H1 (cell line): ENCODE data around the gene IRGC. TPM values are rescaled to one million over a fixed set of nuclear protein-coding genes. Genes with fewer than 3 reads are reported as not detected.

Experiments
- CTCF ChIA-PET: fragments of 300-600 bp; sonication (Branson Sonifier 250); formaldehyde crosslinking; loops from one replicate; lab custom pipeline; 2021; ENCODE audit not compliant: partially characterized antibody; lab: Charles Lee
- POLR2A ChIA-PET: fragments of 300-600 bp; sonication (Branson Sonifier 250); formaldehyde crosslinking; loops from one replicate; lab custom pipeline; 2021; ENCODE audit warnings: inconsistent platforms; ENCODE audit not compliant: partially characterized antibody; lab: Charles Lee
- DNase-seq, 2 experiments: peaks; one replicate each; pipeline versions ENCODE4 v3.0.0 to v3.0.0-alpha.2; 2010 to 2022; ENCODE audit warnings: low spot score in 2 of 2, low read depth in 1 of 2, mixed read lengths in 1 of 2
- FAIRE-seq: peaks from 2 replicates; lab custom pipeline; 2011; peaks lifted over from hg19 to GRCh38; lab: Jason Lieb, UNC
- H2AFZ ChIP-seq: 2 replicates; pipeline ENCODE4 v1.8.1; 2012; ENCODE audit warnings: low read length, inconsistent platforms
- H2AK5ac ChIP-seq: 2 replicates; pipeline ENCODE4 v1.6.1; 2013; ENCODE audit warnings: low read depth, low read length
- H2BK120ac ChIP-seq: replicated peaks from 2 replicates; pipeline ENCODE3; 2013; ENCODE audit warnings: low read depth, low read length, inconsistent platforms
- H2BK12ac ChIP-seq: 2 replicates; pipeline ENCODE4 v1.6.1; 2013; ENCODE audit warnings: low read depth, low read length
- H2BK15ac ChIP-seq: 2 replicates; pipeline ENCODE4 v1.6.1; 2013; ENCODE audit warnings: low read length
- H2BK20ac ChIP-seq: 2 replicates; pipeline ENCODE4 v1.6.1; 2013; ENCODE audit warnings: low read length
- H2BK5ac ChIP-seq: 2 replicates; pipeline ENCODE4 v1.6.1; 2013; ENCODE audit warnings: low read depth, low read length
- H3K14ac ChIP-seq: 2 replicates; pipeline ENCODE4 v1.6.1; 2013; ENCODE audit warnings: inconsistent platforms; ENCODE audit not compliant: insufficient read length
- H3K18ac ChIP-seq: 2 replicates; pipeline ENCODE4 v1.6.1; 2013; ENCODE audit warnings: low read length; ENCODE audit errors: extremely low read depth
- H3K23ac ChIP-seq: 2 replicates; pipeline ENCODE4 v1.6.1; 2013; ENCODE audit warnings: inconsistent platforms; ENCODE audit not compliant: insufficient read length
- H3K23me2 ChIP-seq: 2 replicates; pipeline ENCODE4 v1.6.1; 2013; ENCODE audit warnings: low read depth, low read length
- H3K27ac ChIP-seq: 2 replicates; pipeline ENCODE4 v1.6.1; 2011; ENCODE audit warnings: low read depth, low read length, inconsistent platforms
- H3K27me3 ChIP-seq, 4 experiments: replicated peaks in 1 of 4; 1 replicate in 1 of 4; 2 replicates in 3 of 4; pipeline versions ENCODE4 v1.6.1 to v1.8.1; 2011 to 2013; ENCODE audit warnings: low read length in 3 of 4, mild to moderate bottlenecking in 3 of 4, inconsistent platforms in 2 of 4, mixed read lengths in 2 of 4, moderate library complexity in 1 of 4; ENCODE audit not compliant: control insufficient read depth in 3 of 4, insufficient read depth in 3 of 4; ENCODE audit errors: extremely low read depth in 1 of 4
- H3K36me3 ChIP-seq, 4 experiments: 2 replicates each; pipeline versions ENCODE4 v1.6.1 to v1.8.1; 2011 to 2013; ENCODE audit warnings: mild to moderate bottlenecking in 4 of 4, low read length in 3 of 4, moderate library complexity in 2 of 4, control low read depth in 1 of 4, inconsistent platforms in 1 of 4; ENCODE audit not compliant: insufficient read depth in 4 of 4, control insufficient read depth in 2 of 4
- H3K4ac ChIP-seq: replicated peaks from 2 replicates; pipeline ENCODE3; 2013; ENCODE audit warnings: low read length, low read depth, mixed read lengths, inconsistent platforms; ENCODE audit not compliant: insufficient read length
- H3K4me1 ChIP-seq, 4 experiments: replicated peaks in 1 of 4; 1 replicate in 1 of 4; 2 replicates in 3 of 4; pipeline versions ENCODE4 v1.6.1 to v1.8.1; 2011 to 2013; ENCODE audit warnings: low read length in 3 of 4, inconsistent platforms in 2 of 4, mixed read lengths in 1 of 4; ENCODE audit not compliant: insufficient read depth in 4 of 4, control insufficient read depth in 3 of 4
- H3K4me2 ChIP-seq, 2 experiments: 2 replicates each; pipeline versions ENCODE4 v1.6.1 to v1.8.1; 2011 to 2013; ENCODE audit warnings: low read depth in 2 of 2, low read length in 2 of 2, control low read depth in 1 of 2, inconsistent platforms in 1 of 2, mild to moderate bottlenecking in 1 of 2; ENCODE audit not compliant: insufficient read depth in 1 of 2
- H3K4me3 ChIP-seq, 4 experiments: fragments of 200-600, 300-600 bp in 1 of 4; sonication (generic), shearing (Covaris generic), sonication (Bioruptor Twin) in 1 of 4; 2 replicates each; pipeline versions ENCODE4 v1.5.1 to v1.8.1; 2011 to 2016; ENCODE audit warnings: low read length in 4 of 4, low read depth in 3 of 4, control low read depth in 2 of 4, inconsistent platforms in 2 of 4, mild to moderate bottlenecking in 2 of 4, mixed read lengths in 1 of 4, moderate library complexity in 1 of 4; ENCODE audit not compliant: insufficient read depth in 2 of 4; ENCODE audit errors: extremely low read depth in 1 of 4
- H3K56ac ChIP-seq: replicated peaks from 2 replicates; pipeline ENCODE3; 2013; ENCODE audit warnings: low read depth, mild to moderate bottlenecking, mixed read lengths, low read length, inconsistent platforms; ENCODE audit not compliant: insufficient read length
- H3K79me1 ChIP-seq: 2 replicates; pipeline ENCODE4 v1.6.1; 2013; ENCODE audit warnings: low read depth, low read length, control low read depth
- H3K79me2 ChIP-seq, 2 experiments: 2 replicates each; pipeline versions ENCODE4 v1.6.1 to v1.8.1; 2012 to 2013; ENCODE audit warnings: low read length in 2 of 2, mild to moderate bottlenecking in 2 of 2, inconsistent platforms in 1 of 2; ENCODE audit not compliant: insufficient read depth in 2 of 2, control insufficient read depth in 1 of 2
- H3K9ac ChIP-seq, 4 experiments: replicated peaks in 1 of 4; 1 replicate in 1 of 4; 2 replicates in 3 of 4; pipeline versions ENCODE4 v1.6.1 to v1.8.1; 2011 to 2013; ENCODE audit warnings: low read depth in 3 of 4, low read length in 3 of 4, control low read depth in 2 of 4, mild to moderate bottlenecking in 2 of 4, moderate library complexity in 2 of 4, inconsistent platforms in 1 of 4; ENCODE audit errors: extremely low read depth in 1 of 4
- H3K9me3 ChIP-seq, 2 experiments: 2 replicates each; pipeline versions ENCODE4 v1.6.1 to v1.8.1; 2012 to 2013; ENCODE audit warnings: mild to moderate bottlenecking in 2 of 2, moderate library complexity in 2 of 2, control low read depth in 1 of 2, inconsistent platforms in 1 of 2, low read depth in 1 of 2, low read length in 1 of 2, mixed read lengths in 1 of 2; ENCODE audit not compliant: insufficient read depth in 2 of 2
- H4K20me1 ChIP-seq, 2 experiments: replicated peaks in 1 of 2; 2 replicates each; pipeline versions ENCODE3 to v1.8.1; 2011 to 2013; ENCODE audit warnings: inconsistent platforms in 2 of 2, low read length in 2 of 2, mild to moderate bottlenecking in 1 of 2; ENCODE audit not compliant: insufficient read depth in 2 of 2, control insufficient read depth in 1 of 2
- H4K5ac ChIP-seq: 2 replicates; pipeline ENCODE4 v1.6.1; 2013; ENCODE audit warnings: low read length, low read depth, mixed read lengths, inconsistent platforms; ENCODE audit not compliant: insufficient read length
- H4K8ac ChIP-seq: 2 replicates; pipeline ENCODE4 v1.8.0; 2013; ENCODE audit warnings: mild to moderate bottlenecking, moderate library complexity, low read length, inconsistent platforms; ENCODE audit not compliant: insufficient read depth; ENCODE audit errors: extremely low read depth
- H4K91ac ChIP-seq: replicated peaks from 2 replicates; pipeline ENCODE3; 2013; ENCODE audit warnings: low read length, mixed read lengths, inconsistent platforms; ENCODE audit not compliant: insufficient read length
- FOSL1 ChIP-seq: IDR thresholded peaks from 2 replicates; pipeline ENCODE4 v1.6.1; 2011; ENCODE audit warnings: mild to moderate bottlenecking, low read depth, low read length, moderate library complexity; ENCODE audit not compliant: insufficient read depth
- WGBS, 2 experiments: shearing (Covaris generic) in 1 of 2; methylation state at CpG; one replicate each; pipeline versions ENCODE4 v1.1.6 to v1.1.7; 2013 to 2015; ENCODE audit warnings: low lambda C conversion rate in 2 of 2, mixed read lengths in 2 of 2, inconsistent platforms in 1 of 2, low coverage in 1 of 2, missing lambda C conversion rate in 1 of 2; ENCODE audit not compliant: insufficient replicate concordance in 2 of 2, insufficient coverage in 1 of 2, insufficient read length in 1 of 2; ENCODE audit errors: extremely low coverage in 1 of 2, missing lambda C conversion rate in 1 of 2; 5-methylcytosine and 5-hydroxymethylcytosine counted together
- polyA plus RNA-seq, 7 experiments: library from polyadenylated mRNA; depleted of rRNA in 3 of 7; stranded (reverse) in 5 of 7; unstranded in 2 of 7; fragments of >200 nt in 5 of 7; fragments of 200-250 nt in 2 of 7; gene quantifications; 1 replicate in 5 of 7; 2 replicates in 1 of 7; 4 replicates in 1 of 7; pipeline versions ENCODE4 v1.2.1 to v1.2.3, GENCODE V29; 2011 to 2013; ENCODE audit warnings: missing spikeins in 2 of 7, mixed read lengths in 2 of 7
- total RNA-seq: library from RNA; stranded (reverse); fragmentation: NEBNext Ultra II Directional; extraction: Animal tissue kit (Norgen Biotek cat#: 25700); gene quantifications from 2 replicates; pipeline ENCODE4 v1.2.1, GENCODE V29; 2021

The IRGC gene
- total and polyA plus RNA-seq, 2 of the 8 experiments (the other 6 are each of a cell fraction or from before 2014, with no cell fraction given) = not detected

GRCh38 chr19:43741075-43741825, 25.4 kb downstream of the IRGC start:
- ChIA-PET CTCF (interaction anchor here (1.0 to 30.4 kb wide), 6 partner anchors 9 to 38 kb away, joined by 3 to 703 read pairs (median 7); partner anchors contain the start of genes KCNN4 and SMG9), POLR2A (interaction anchor here (0.9 kb wide), 1 partner anchor 13 kb away, joined by 6 read pairs; no protein-coding TSS in a partner anchor)

More at GRCh38 chr19:43741075-43741825, 25.4 kb downstream of the IRGC start:
- FAIRE-seq = no peak
- Histone ChIP-seq H4K20me1 (peaks cover 0 to 1% of the 10 kb centered on the region in 2 experiments), H3K23ac (no peak overlapping the region), H3K36me3 (peaks cover 21 to 44% (median 37%) of the 10 kb centered on the region in 4 experiments), H2BK20ac (no peak overlapping the region), H3K27ac (no peak overlapping the region), H4K91ac (no peak overlapping the region), H2BK120ac (no peak overlapping the region), H3K4me2 (no peak overlapping the region), H3K56ac (no peak overlapping the region), H3K4me3 (no peak overlapping the region), H3K18ac (no peak overlapping the region), H2BK15ac (no peak overlapping the region), H2BK5ac (no peak overlapping the region), H3K4me1 (no peaks in the 10 kb centered on the region), H2BK12ac (no peak overlapping the region), H3K23me2 (no peaks in the 10 kb centered on the region), H4K8ac (no peak overlapping the region), H3K79me1 (no peaks in the 10 kb centered on the region), H3K27me3 (no peaks in the 10 kb centered on the region), H3K4ac (no peak overlapping the region), H3K79me2 (no peaks in the 10 kb centered on the region), H3K14ac (no peak overlapping the region), H2AFZ (no peak overlapping the region), H4K5ac (no peak overlapping the region), H3K9me3 (no peaks in the 10 kb centered on the region), H2AK5ac (no peak overlapping the region), H3K9ac (no peak overlapping the region; a peak in 2 of 7 replicates)
- DNase-seq = no peak
- 85% methylated on average over 10 of the region's 10 CpGs; no CpG with 5 or more reads in 1 of the 2 experiments for WGBS, 2 experiments
- TF ChIP-seq FOSL1 = no peak
